ENCODE data around the gene CCDC33.

DNA sequence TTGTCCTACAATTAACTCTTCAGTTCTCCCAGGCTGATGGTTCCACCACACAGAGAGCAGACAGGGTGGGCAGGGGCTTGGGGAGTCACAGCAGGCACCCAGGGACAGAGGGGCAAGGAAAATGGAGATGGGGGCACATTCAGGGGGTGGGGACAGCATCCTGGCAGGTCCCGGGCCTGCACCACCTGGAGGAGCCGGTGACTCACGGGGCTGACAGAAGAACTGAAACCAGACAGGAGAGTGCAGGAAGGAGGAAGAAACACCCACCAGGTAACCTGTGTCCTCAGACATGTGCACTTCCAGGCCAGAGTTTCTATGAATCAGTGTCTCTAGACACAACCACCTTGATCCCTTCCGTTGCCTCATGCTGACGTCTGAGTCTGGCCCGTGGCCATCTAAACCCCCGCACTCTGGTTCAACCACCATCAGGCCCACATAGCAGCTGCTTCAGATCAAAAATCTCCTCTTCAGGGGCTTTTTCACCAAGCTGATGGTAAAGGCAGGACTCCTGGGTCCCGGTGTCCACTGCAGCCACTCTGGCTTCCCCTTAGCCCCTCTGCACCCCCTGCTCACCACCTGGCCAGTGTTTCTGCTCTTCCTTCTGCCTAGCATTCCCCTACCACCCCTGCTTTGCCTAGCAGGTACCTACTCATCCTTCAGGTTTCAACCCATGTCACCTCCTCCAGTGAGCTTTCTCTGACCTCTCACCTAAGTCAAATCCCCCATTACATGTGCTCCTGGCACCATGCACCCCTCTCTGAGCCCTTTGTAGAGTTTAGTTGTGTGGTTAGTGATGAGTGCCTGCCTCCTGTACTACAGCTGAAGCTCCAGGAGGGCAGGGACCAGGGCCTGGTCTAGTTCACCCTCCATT lies 147.8 kb downstream of the CCDC33 start:
- TF ChIP-seq EZH2phosphoT487 (IDR thresholded peaks at IDR 0.05; ENCODE audit: insufficient read depth, low read depth) (no peak), EZH2 (IDR thresholded peaks at IDR 0.05; ENCODE audit: insufficient read depth, poor library complexity, severe bottlenecking) (no peak)
